ENCODE data around the gene COL5A3. TPM values are rescaled to one million over a fixed set of nuclear protein-coding genes. Genes with fewer than 3 reads are reported as not detected.
A peak's percentile ranks its signal among the peaks of the same experiment; 100 is the strongest.

Gene COL5A3
- total RNA-seq, 1 experiment from 2014 or later = 0.18 TPM

- Histone ChIP-seq H3K4me3 (ENCODE audit: low read depth in 2 of 2, low read length in 2 of 2) (0 out of 4 replicates have a peak overlapping the region, but pooled peaks of 1 of the 2 experiments have one; percentile 14), H3K27ac (ENCODE audit: low read length) (no peak overlapping the region), H3K36me3 (ENCODE audit: control insufficient read depth, insufficient read depth, low read length) (no peaks in the 10 kb centered on the region; the same call in 1 of the 2 replicates), H3K27me3 (ENCODE audit: control insufficient read depth, insufficient read depth, low read length) (no peaks in the 10 kb centered on the region; the same call in 1 of the 2 replicates), H3K9me3 (ENCODE audit: control insufficient read depth, insufficient read depth, low read depth, low read length) (no peaks in the 10 kb centered on the region), H3K4me1 (ENCODE audit: control insufficient read depth, insufficient read depth, low read length) (no peaks in the 10 kb centered on the region)
- BruUV-seq (replicated peaks) = no TSS peak
- ATAC-seq (no peak), DNase-seq (ENCODE audit: low read depth, low spot score) (no peak)
- POLR2A ChIA-PET = no interaction called here
- no peak for TF ChIP-seq POLR2AphosphoS5 (IDR thresholded peaks at IDR 0.05; ENCODE audit: low read depth, low read length)
- no peak for TF ChIP-seq CTCF (IDR thresholded peaks at IDR 0.05)
- no peak for TF ChIP-seq REST (IDR thresholded peaks at IDR 0.05; ENCODE audit: insufficient read depth in 1 of 2, low read depth in 2 of 2, low read length in 1 of 2)
- no peak for TF ChIP-seq SIN3A (IDR thresholded peaks at IDR 0.05; ENCODE audit: borderline replicate concordance, insufficient read depth, low read depth, low read length)
- TF ChIP-seq TCF7L2 (IDR thresholded peaks at IDR 0.05; ENCODE audit: low read depth, low read length) = no peak
- CTCF ChIA-PET = no interaction called here
- intact Hi-C loops (cut with micrococcal nuclease; ENCODE audit: unreplicated experiment) = no loop called here
- in situ Hi-C loops (cut with HindIII; ENCODE audit: low pct_unique_long_range_greater_than_20kb, low sequenced_read_pairs) = no loop called here
Measured at GRCh38 chr19:9937001-9937411, 73.3 kb downstream of the COL5A3 start.

- Histone ChIP-seq H3K27me3 (ENCODE audit: control insufficient read depth, insufficient read depth, low read length) (no peaks in the 10 kb centered on the region; the same call in 1 of the 2 replicates), H3K4me3 (ENCODE audit: low read depth in 2 of 2, low read length in 2 of 2) (0 out of 4 replicates have a peak within 1 kb of the TSS, but pooled peaks of 1 of the 2 experiments have one; percentile 14), H3K9me3 (ENCODE audit: control insufficient read depth, insufficient read depth, low read depth, low read length) (no peaks in the 10 kb centered on the region), H3K4me1 (ENCODE audit: control insufficient read depth, insufficient read depth, low read length) (no peaks in the 10 kb centered on the region), H3K27ac (ENCODE audit: low read length) (no peak within 1 kb of the TSS), H3K36me3 (ENCODE audit: control insufficient read depth, insufficient read depth, low read length) (no peaks in the 10 kb centered on the region; the same call in 1 of the 2 replicates)
- ChIA-PET POLR2A (interaction anchor here (0.6 kb wide), 1 partner anchor 64 kb away, joined by 6 read pairs; no protein-coding TSS in a partner anchor), CTCF (interaction anchor here (0.6 kb wide), 1 partner anchor 381 kb away, joined by 3 read pairs; no protein-coding TSS in a partner anchor)
- intact Hi-C loops (cut with micrococcal nuclease; ENCODE audit: unreplicated experiment) = no loop called here
- no peak for TF ChIP-seq SIN3A (IDR thresholded peaks at IDR 0.05; ENCODE audit: borderline replicate concordance, insufficient read depth, low read depth, low read length)
- ATAC-seq = no peak; the same call in 1 of the 2 replicates
- DNase-seq (ENCODE audit: low read depth, low spot score) = no peak
- no TSS peak for BruUV-seq (replicated peaks)
- in situ Hi-C loops (cut with HindIII; ENCODE audit: low pct_unique_long_range_greater_than_20kb, low sequenced_read_pairs) = no loop called here
Measured at GRCh38 chr19:9936326-9937000, 73.8 kb downstream of the COL5A3 start, which contains the start of gene OLFM2. Gene OLFM2 (minus strand): TSS chr19:9936515. CDS start chr19:9936366, 149 bp downstream.

Measured in Panc1 (cell line).